H9 (cell line): ENCODE measurements around the gene AACS. TPM values are rescaled to one million over a fixed set of nuclear protein-coding genes. Genes with fewer than 3 reads are reported as not detected.

ENCODE experiments used
- DNase-seq: peaks from one replicate; pipeline ENCODE4 v3.0.0-alpha.2; 2017
- H2AFZ ChIP-seq: one replicate; pipeline ENCODE4 v1.6.1; 2013; ENCODE audit warnings: mild to moderate bottlenecking, low read length, control low read depth, moderate library complexity
- H2AK5ac ChIP-seq: 2 replicates; pipeline ENCODE4 v1.6.1; 2013; ENCODE audit warnings: low read length, control low read depth, mixed read lengths; ENCODE audit not compliant: insufficient read length
- H2BK120ac ChIP-seq: one replicate; pipeline ENCODE4 v1.6.1; 2013; ENCODE audit warnings: low read depth, mild to moderate bottlenecking, low read length, control low read depth, inconsistent platforms; ENCODE audit not compliant: poor library complexity, severe bottlenecking
- H2BK12ac ChIP-seq: 2 replicates; pipeline ENCODE4 v1.6.1; 2013; ENCODE audit warnings: low read length, control low read depth, mixed read lengths, low read depth; ENCODE audit not compliant: insufficient read length
- H2BK15ac ChIP-seq: 2 replicates; pipeline ENCODE4 v1.6.1; 2013; ENCODE audit warnings: low read depth, low read length, control low read depth
- H2BK20ac ChIP-seq: one replicate; pipeline ENCODE4 v1.6.1; 2013; ENCODE audit warnings: low read depth, mild to moderate bottlenecking, low read length, control low read depth, inconsistent platforms; ENCODE audit not compliant: poor library complexity, severe bottlenecking
- H2BK5ac ChIP-seq: 2 replicates; pipeline ENCODE4 v1.6.1; 2013; ENCODE audit warnings: low read length, control low read depth, mixed read lengths; ENCODE audit not compliant: insufficient read length
- H3K14ac ChIP-seq: 2 replicates; pipeline ENCODE4 v1.6.1; 2013; ENCODE audit warnings: low read length, control low read depth; ENCODE audit not compliant: insufficient read depth
- H3K18ac ChIP-seq: 2 replicates; pipeline ENCODE4 v1.6.1; 2013; ENCODE audit warnings: low read depth, mild to moderate bottlenecking, mixed read lengths, low read length, control low read depth; ENCODE audit not compliant: insufficient read length
- H3K23ac ChIP-seq: 2 replicates; pipeline ENCODE4 v1.6.1; 2013; ENCODE audit warnings: low read length, control low read depth, mixed read lengths, low read depth; ENCODE audit not compliant: insufficient read length
- H3K23me2 ChIP-seq: 2 replicates; pipeline ENCODE4 v1.6.1; 2013; ENCODE audit warnings: low read depth, mild to moderate bottlenecking, mixed read lengths, low read length, control low read depth; ENCODE audit not compliant: insufficient read length, poor library complexity, severe bottlenecking
- H3K27ac ChIP-seq: 2 replicates; pipeline ENCODE4 v1.5.1; 2013; ENCODE audit warnings: low read length, control low read depth, mixed read lengths, low read depth; ENCODE audit not compliant: insufficient read length
- H3K27me3 ChIP-seq: 2 replicates; pipeline ENCODE4 v1.6.1; 2013; ENCODE audit warnings: low read length, control low read depth, inconsistent platforms; ENCODE audit not compliant: insufficient read depth
- H3K4ac ChIP-seq: 2 replicates; pipeline ENCODE4 v1.6.1; 2013; ENCODE audit warnings: low read depth, mild to moderate bottlenecking, control low read depth, inconsistent platforms, low read length, moderate library complexity
- H3K4me1 ChIP-seq: 2 replicates; pipeline ENCODE4 v1.6.1; 2013; ENCODE audit warnings: low read length, control low read depth, inconsistent platforms; ENCODE audit not compliant: insufficient read depth
- H3K4me2 ChIP-seq: 2 replicates; pipeline ENCODE4 v1.6.1; 2013; ENCODE audit warnings: low read length, control low read depth, mixed read lengths; ENCODE audit not compliant: insufficient read length, insufficient read depth
- H3K56ac ChIP-seq: 2 replicates; pipeline ENCODE4 v1.6.1; 2013; ENCODE audit warnings: low read depth, mild to moderate bottlenecking, mixed read lengths, low read length, control low read depth; ENCODE audit not compliant: insufficient read length
- H3K79me1 ChIP-seq: 2 replicates; pipeline ENCODE4 v1.6.1; 2013; ENCODE audit warnings: low read depth, mild to moderate bottlenecking, moderate library complexity, low read length, control low read depth, inconsistent platforms; ENCODE audit not compliant: insufficient read depth, poor library complexity, severe bottlenecking
- H3K79me2 ChIP-seq: 2 replicates; pipeline ENCODE4 v1.6.1; 2013; ENCODE audit warnings: low read length, control low read depth, inconsistent platforms; ENCODE audit not compliant: insufficient read depth
- H3K9ac ChIP-seq: 2 replicates; pipeline ENCODE4 v1.6.1; 2013; ENCODE audit warnings: low read length, control low read depth, mixed read lengths; ENCODE audit not compliant: insufficient read length; ENCODE audit errors: extremely low read depth
- H3K9me3 ChIP-seq: one replicate; pipeline ENCODE4 v1.6.1; 2013; ENCODE audit warnings: low read depth, low read length, inconsistent platforms; ENCODE audit not compliant: control insufficient read depth
- H3T11ph ChIP-seq: one replicate; pipeline ENCODE4 v1.6.1; 2013; ENCODE audit warnings: mild to moderate bottlenecking, low read length, control low read depth, inconsistent platforms
- H4K20me1 ChIP-seq: one replicate; pipeline ENCODE4 v1.6.1; 2013; ENCODE audit not compliant: control insufficient read depth, insufficient read length, insufficient read depth
- H4K5ac ChIP-seq: 2 replicates; pipeline ENCODE4 v1.6.1; 2013; ENCODE audit warnings: low read depth, mild to moderate bottlenecking, mixed read lengths, low read length, control low read depth; ENCODE audit not compliant: insufficient read length
- H4K8ac ChIP-seq: replicated peaks from 2 replicates; pipeline ENCODE4 v1.6.1; 2013; ENCODE audit warnings: low read length, control low read depth, mixed read lengths, low read depth; ENCODE audit not compliant: insufficient read length
- H4K91ac ChIP-seq: 2 replicates; pipeline ENCODE4 v1.6.1; 2013; ENCODE audit warnings: low read depth, mild to moderate bottlenecking, moderate library complexity, mixed read lengths, low read length, control low read depth; ENCODE audit not compliant: insufficient read length
- H3K27ac Mint-ChIP-seq, 3 experiments: 2 replicates in 2 of 3; 3 replicates in 1 of 3; pipeline ENCODE4 v1.8.0; 2020 to 2021; ENCODE audit warnings: mixed read lengths in 3 of 3, mild to moderate bottlenecking in 1 of 3, moderate library complexity in 1 of 3
- H3K27me3 Mint-ChIP-seq: 2 replicates; pipeline ENCODE4 v1.8.0; 2021; ENCODE audit warnings: low read depth, mild to moderate bottlenecking, moderate library complexity, mixed read lengths
- H3K36me3 Mint-ChIP-seq, 3 experiments: 2 replicates in 2 of 3; 3 replicates in 1 of 3; pipeline ENCODE4 v1.8.0; 2020 to 2021; ENCODE audit warnings: low read depth in 3 of 3, mixed read lengths in 3 of 3; ENCODE audit not compliant: insufficient read depth in 1 of 3
- H3K4me1 Mint-ChIP-seq, 2 experiments: 2 replicates each; pipeline ENCODE4 v1.8.0; 2020; ENCODE audit warnings: mixed read lengths in 2 of 2
- H3K4me3 Mint-ChIP-seq, 2 experiments: 2 replicates in 1 of 2; 3 replicates in 1 of 2; pipeline ENCODE4 v1.8.0; 2020 to 2021; ENCODE audit warnings: mild to moderate bottlenecking in 2 of 2, mixed read lengths in 2 of 2, moderate library complexity in 1 of 2
- H3K9me3 Mint-ChIP-seq, 2 experiments: 2 replicates in 1 of 2; 3 replicates in 1 of 2; pipeline ENCODE4 v1.8.0; 2020; ENCODE audit warnings: mild to moderate bottlenecking in 2 of 2, mixed read lengths in 2 of 2, moderate library complexity in 1 of 2
- CTCF ChIP-seq: fragments of 200-600 bp; sonication (generic); conservative IDR thresholded peaks from 3 replicates; pipeline ENCODE4 v1.8.0; 2021; ENCODE audit warnings: antibody characterized with exemption, mild to moderate bottlenecking
- WGBS: extraction: QIAGEN DNeasy Blood & Tissue Kit; methylation state at CpG from one replicate; pipeline ENCODE4 v1.1.7; 2013; ENCODE audit warnings: missing lambda C conversion rate, low lambda C conversion rate, mixed read lengths; ENCODE audit not compliant: insufficient read length; ENCODE audit errors: extremely low coverage; 5-methylcytosine and 5-hydroxymethylcytosine counted together
- total RNA-seq: library from RNA; stranded (reverse); gene quantifications from 2 replicates; pipeline ENCODE4 v1.2.1, GENCODE V29; 2021

AACS gene
- total RNA-seq, 1 experiment from 2014 or later: 35.0 TPM

- H2BK15ac ChIP-seq: no peak overlapping the region
- no peaks in the 10 kb centered on the region for H3K4me1 ChIP-seq
- no peak overlapping the region for H4K91ac ChIP-seq
- H3K27me3 Mint-ChIP-seq: no peaks in the 10 kb centered on the region; the same call in 1 of the 2 replicates
- H3K18ac ChIP-seq: no peak overlapping the region
- H3K4me1 Mint-ChIP-seq: peaks cover 7% of the 10 kb centered on the region in 2 experiments
- H3K36me3 Mint-ChIP-seq: peaks cover 37 to 48% (median 48%) of the 10 kb centered on the region in 3 experiments
- H3T11ph ChIP-seq: no peak overlapping the region
- no peak overlapping the region for H2AFZ ChIP-seq
- no peak overlapping the region for H2BK120ac ChIP-seq
- H3K27ac Mint-ChIP-seq: peak overlapping the region in 1 of 3 experiments; percentile 77; a peak in 2 of 7 replicates
- H2BK20ac ChIP-seq: no peak overlapping the region
- no peak for TF ChIP-seq CTCF
- no peak overlapping the region for H3K27ac ChIP-seq
- no peaks in the 10 kb centered on the region for H3K79me1 ChIP-seq
- no CpG with 5 or more reads among the region's 8 CpGs for WGBS
- no peak overlapping the region for H2AK5ac ChIP-seq
- no peak for DNase-seq
- H3K27me3 ChIP-seq: no peaks in the 10 kb centered on the region
- no peaks in the 10 kb centered on the region for H3K79me2 ChIP-seq
- no peak overlapping the region for H3K9ac ChIP-seq
- no peaks in the 10 kb centered on the region for H3K23me2 ChIP-seq
- H3K23ac ChIP-seq: no peak overlapping the region
- H4K8ac ChIP-seq: no peak overlapping the region
- H3K9me3 Mint-ChIP-seq: peaks cover 0 to 3% of the 10 kb centered on the region in 2 experiments; a peak in 1 of 5 replicates
- no peak overlapping the region; the same call in 1 of the 2 replicates for H3K14ac ChIP-seq
- H3K4me2 ChIP-seq: no peak overlapping the region
- H4K20me1 ChIP-seq: no peaks in the 10 kb centered on the region
- H3K56ac ChIP-seq: no peak overlapping the region
- H2BK5ac ChIP-seq: no peak overlapping the region
- H4K5ac ChIP-seq: no peak overlapping the region
- H2BK12ac ChIP-seq: no peak overlapping the region
- H3K9me3 ChIP-seq: no peaks in the 10 kb centered on the region
- no peak overlapping the region for H3K4me3 Mint-ChIP-seq
- no peak overlapping the region for H3K4ac ChIP-seq
Measured at GRCh38 chr12:125113263-125113662, 48.0 kb downstream of the AACS start.
